Brain microvascular endothelial cell (primary cell): ENCODE data around the gene ATP1A2.

Experiments
- DNase-seq: peaks from one replicate; pipeline ENCODE4 v3.0.0-alpha.2; 2020
- H3K27ac ChIP-seq: fragments of 250-450 bp; sonication (Bioruptor Pico); 2 replicates; pipeline ENCODE4 v1.5.1; 2020; ENCODE audit warnings: mild to moderate bottlenecking, moderate library complexity
- H3K27me3 ChIP-seq: fragments of 250-450 bp; sonication (Bioruptor Pico); replicated peaks from 2 replicates; pipeline ENCODE4 v1.5.1; 2020; ENCODE audit warnings: mild to moderate bottlenecking
- H3K36me3 ChIP-seq: fragments of 250-450 bp; sonication (Bioruptor Pico); replicated peaks from 2 replicates; pipeline ENCODE4 v1.5.1; 2020; ENCODE audit warnings: mild to moderate bottlenecking
- H3K4me3 ChIP-seq: 2 replicates; pipeline ENCODE4 v1.5.1; 2011; ENCODE audit warnings: low read depth, mild to moderate bottlenecking, control low read depth, low read length, moderate library complexity
- CTCF ChIP-seq: IDR thresholded peaks from 2 replicates; pipeline ENCODE4 v1.5.1; 2011; ENCODE audit warnings: low read depth, mild to moderate bottlenecking, moderate library complexity, low read length, control low read depth, inconsistent platforms; ENCODE audit errors: missing control alignments
- in situ Hi-C: cut with HindIII; loops from 2 replicates; pipeline ENCODE4 v1.10.0; 2017; ENCODE audit warnings: low sequenced_read_pairs, low pct_ligation_motif_present

The ATP1A2 gene

GRCh38 chr1:160192234-160192633 lies 76.7 kb downstream of the ATP1A2 start:
- H3K27me3 ChIP-seq: no peaks in the 10 kb centered on the region
- no peak for DNase-seq
- TF ChIP-seq CTCF: no peak
- in situ Hi-C loops: no loop called here
- no peaks in the 10 kb centered on the region for H3K36me3 ChIP-seq
- H3K4me3 ChIP-seq: no peak overlapping the region
- no peak overlapping the region for H3K27ac ChIP-seq
